Peyer's patch (tissue), 4 donors: ENCODE data around the gene UGCG.

Experiments
- CTCF ChIP-seq, 6 experiments: fragments of 450-650 bp in 4 of 6; fragments of 200-600 bp in 2 of 6; sonication (generic) in 1 of 6; IDR thresholded peaks; one replicate each; pipeline ENCODE4 v1.5.1; 2017 to 2019; ENCODE audit warnings: antibody characterized with exemption in 6 of 6, mild to moderate bottlenecking in 3 of 6, moderate library complexity in 1 of 6
- POLR2A ChIP-seq, 2 donors: fragments of 450-650 bp; IDR thresholded peaks; one replicate each; pipeline ENCODE4 v1.5.1; 2017; ENCODE audit warnings: antibody characterized with exemption in 2 of 2, mild to moderate bottlenecking in 2 of 2, moderate library complexity in 2 of 2

GRCh38 chr9:111915425-111915758, 18.8 kb downstream of the UGCG start:
- TF ChIP-seq CTCF (IDR thresholded peaks at IDR 0.05) = no peak
- TF ChIP-seq POLR2A (IDR thresholded peaks at IDR 0.05) = no peak
